Neural cell (in vitro differentiated cells): ENCODE measurements around the gene MSMB. TPM values are rescaled to one million over a fixed set of nuclear protein-coding genes. Genes with fewer than 3 reads are reported as not detected.
"Not testable (repeated sequence)": the region's sequence is repeated elsewhere in the genome, so short reads cannot be mapped to it uniquely, and the experiment has no call there.

Source experiments
- H2AFZ ChIP-seq: fragments of 200-600, 300-800 bp; sonication (generic), shearing (Covaris generic); 2 replicates; pipeline ENCODE4 v1.6.0; 2014; ENCODE audit warnings: low read depth, mild to moderate bottlenecking, antibody characterized with exemption, low read length, moderate library complexity
- H3F3A ChIP-seq: fragments of 200-600 bp; shearing (Covaris generic); 2 replicates; pipeline ENCODE4 v1.6.1; 2016; ENCODE audit warnings: mild to moderate bottlenecking, moderate library complexity, mixed read lengths, antibody characterized with exemption, low read length; ENCODE audit not compliant: insufficient read depth, poor library complexity, severe bottlenecking
- H3K27ac ChIP-seq: fragments of 200-600, 300-800 bp; sonication (generic), shearing (Covaris generic); 2 replicates; pipeline ENCODE4 v1.5.1; 2014; ENCODE audit warnings: mild to moderate bottlenecking, low read length, moderate library complexity
- H3K27me3 ChIP-seq: fragments of 300-800, 200-600 bp; sonication (generic), shearing (Covaris generic); 2 replicates; pipeline ENCODE4 v1.6.0; 2014; ENCODE audit warnings: mild to moderate bottlenecking, low read depth, low read length, moderate library complexity; ENCODE audit not compliant: insufficient read depth
- H3K36me3 ChIP-seq: fragments of 300-800, 200-600 bp; sonication (generic), shearing (Covaris generic); 2 replicates; pipeline ENCODE4 v1.5.1; 2014; ENCODE audit warnings: mild to moderate bottlenecking, antibody characterized with exemption, low read length, moderate library complexity; ENCODE audit not compliant: insufficient read depth
- H3K4me2 ChIP-seq: fragments of 300-800, 200-600 bp; sonication (generic), shearing (Covaris generic); 2 replicates; pipeline ENCODE4 v1.6.0; 2014; ENCODE audit warnings: mild to moderate bottlenecking, low read length
- H3K4me3 ChIP-seq: fragments of 300-800, 200-600 bp; sonication (generic), shearing (Covaris generic); 2 replicates; pipeline ENCODE4 v1.5.1; 2014; ENCODE audit warnings: mild to moderate bottlenecking, low read length, moderate library complexity
- H3K79me2 ChIP-seq: fragments of 200-600 bp; shearing (Covaris generic); replicated peaks from 2 replicates; pipeline ENCODE4 v1.6.0; 2014; ENCODE audit warnings: mild to moderate bottlenecking, low read length, moderate library complexity; ENCODE audit not compliant: insufficient read depth
- H3K9ac ChIP-seq: fragments of 300-800, 200-600 bp; sonication (generic), shearing (Covaris generic); 2 replicates; pipeline ENCODE4 v1.6.1; 2016; ENCODE audit warnings: mild to moderate bottlenecking, low read length, mixed read lengths
- H3K9me2 ChIP-seq: fragments of 200-600 bp; shearing (Covaris generic); 2 replicates; pipeline ENCODE4 v1.6.1; 2016; ENCODE audit warnings: mild to moderate bottlenecking, low read length, mixed read lengths; ENCODE audit not compliant: insufficient read depth
- H3K9me3 ChIP-seq: fragments of 200-600, 300-800 bp; sonication (generic), shearing (Covaris generic); 2 replicates; pipeline ENCODE4 v1.6.1; 2016; ENCODE audit warnings: mild to moderate bottlenecking, mixed run types, low read length, moderate library complexity, mixed read lengths
- H4K20me1 ChIP-seq: fragments of 200-600 bp; shearing (Covaris generic); 2 replicates; pipeline ENCODE4 v1.6.1; 2016; ENCODE audit warnings: mild to moderate bottlenecking, mixed run types; ENCODE audit not compliant: insufficient read depth
- CTCF ChIP-seq: fragments of 450-650 bp; IDR thresholded peaks from 2 replicates; pipeline ENCODE4 v1.5.1; 2014; ENCODE audit warnings: antibody characterized with exemption, mild to moderate bottlenecking, moderate library complexity; ENCODE audit not compliant: poor library complexity, severe bottlenecking
- EP300 ChIP-seq: fragments of 450-650 bp; conservative IDR thresholded peaks from 2 replicates; pipeline ENCODE4 v1.6.1; 2014; ENCODE audit warnings: antibody characterized with exemption, mild to moderate bottlenecking, moderate library complexity; ENCODE audit not compliant: poor library complexity, severe bottlenecking
- EZH2 ChIP-seq: fragments of 200-600, 300-800 bp; shearing (Covaris generic), sonication (generic); IDR thresholded peaks from 2 replicates; pipeline ENCODE4 v1.6.1; 2014; ENCODE audit warnings: antibody characterized with exemption, low read length, borderline replicate concordance, mild to moderate bottlenecking; ENCODE audit not compliant: insufficient read depth, poor library complexity, severe bottlenecking
- MXI1 ChIP-seq: fragments of 450-650 bp; conservative IDR thresholded peaks from 2 replicates; pipeline ENCODE4 v1.6.1; 2014; ENCODE audit warnings: antibody characterized with exemption, mild to moderate bottlenecking; ENCODE audit not compliant: poor library complexity, severe bottlenecking
- POLR2AphosphoS5 ChIP-seq: IDR thresholded peaks from 2 replicates; pipeline ENCODE4 v1.6.1; 2012
- RAD21 ChIP-seq: fragments of 450-650 bp; conservative IDR thresholded peaks from 2 replicates; pipeline ENCODE4 v1.6.1; 2014; ENCODE audit warnings: antibody characterized with exemption, mild to moderate bottlenecking, moderate library complexity
- REST ChIP-seq: IDR thresholded peaks from 2 replicates; pipeline ENCODE4 v1.6.1; 2012; ENCODE audit warnings: borderline replicate concordance
- SMC3 ChIP-seq: fragments of 450-650 bp; conservative IDR thresholded peaks from 2 replicates; pipeline ENCODE4 v1.6.1; 2014; ENCODE audit warnings: antibody characterized with exemption, mild to moderate bottlenecking, moderate library complexity; ENCODE audit not compliant: poor library complexity
- TAF1 ChIP-seq: IDR thresholded peaks from 2 replicates; pipeline ENCODE4 v1.6.1; 2012; ENCODE audit warnings: low read depth
- polyA plus RNA-seq: library from polyadenylated mRNA; depleted of rRNA; stranded (reverse); fragments of >200 nt; gene quantifications from 2 replicates; pipeline ENCODE4 v1.2.3, GENCODE V29; 2014

The MSMB gene
- polyA plus RNA-seq, 1 donor from 2014 or later: not detected

GRCh38 chr10:46004963-46005362 lies 41.1 kb downstream of the MSMB start:
- TF ChIP-seq EP300 (no peak), REST (no peak), EZH2 (no peak), MXI1 (no peak), RAD21 (no peak), SMC3 (no peak), TAF1 (no peak), CTCF (no peak), POLR2AphosphoS5 (no peak)
- peaks cover 19% of the 10 kb centered on the region for H3K36me3 ChIP-seq
- no peaks in the 10 kb centered on the region for H3F3A ChIP-seq
- H3K4me2 ChIP-seq: no peak overlapping the region
- H3K27ac ChIP-seq: no peak overlapping the region
- no peaks in the 10 kb centered on the region for H3K79me2 ChIP-seq
- H3K9ac ChIP-seq: no peak overlapping the region
- H3K9me3 ChIP-seq: no peaks in the 10 kb centered on the region
- H3K4me3 ChIP-seq: no peak overlapping the region
- H2AFZ ChIP-seq: no peak overlapping the region
- H4K20me1 ChIP-seq: no peaks in the 10 kb centered on the region
- no peaks in the 10 kb centered on the region for H3K9me2 ChIP-seq
- H3K27me3 ChIP-seq: no peaks in the 10 kb centered on the region

GRCh38 chr10:46002916-46003693 lies 43.0 kb downstream of the MSMB start:
- Histone ChIP-seq H3K36me3 (peaks cover 13% of the 10 kb centered on the region), H3K4me2 (no peak overlapping the region), H3K27me3 (no peaks in the 10 kb centered on the region), H3K79me2 (no peaks in the 10 kb centered on the region), H3F3A (no peaks in the 10 kb centered on the region), H3K9me3 (no peaks in the 10 kb centered on the region), H2AFZ (no peak overlapping the region), H3K9ac (no peak overlapping the region), H3K27ac (no peak overlapping the region), H3K4me3 (no peak overlapping the region), H3K9me2 (no peaks in the 10 kb centered on the region), H4K20me1 (no peaks in the 10 kb centered on the region)
- no peak for TF ChIP-seq EZH2
- no peak for TF ChIP-seq REST
- no peak for TF ChIP-seq RAD21

- not testable (repeated sequence) for H2AFZ ChIP-seq, H4K20me1 ChIP-seq, H3K27me3 ChIP-seq
These were observed 43.8 kb downstream of the MSMB start for GRCh38 chr10:46002189-46002687.

More at GRCh38 chr10:46002189-46002687, 43.8 kb downstream of the MSMB start:
- H3K27ac ChIP-seq, H3K4me2 ChIP-seq, H3K9me2 ChIP-seq, H3K9ac ChIP-seq, H3K4me3 ChIP-seq, H3K79me2 ChIP-seq, H3K9me3 ChIP-seq, H3F3A ChIP-seq: not testable (repeated sequence)
- H3K36me3 ChIP-seq: peaks cover 13% of the 10 kb centered on the region
